HuH-7.5 (cell line): ENCODE measurements around the gene SLC7A14.

ENCODE experiments used
- DNase-seq: peaks from one replicate; pipeline ENCODE4 v3.0.0; 2011; ENCODE audit warnings: low spot score

SLC7A14 gene

DNA sequence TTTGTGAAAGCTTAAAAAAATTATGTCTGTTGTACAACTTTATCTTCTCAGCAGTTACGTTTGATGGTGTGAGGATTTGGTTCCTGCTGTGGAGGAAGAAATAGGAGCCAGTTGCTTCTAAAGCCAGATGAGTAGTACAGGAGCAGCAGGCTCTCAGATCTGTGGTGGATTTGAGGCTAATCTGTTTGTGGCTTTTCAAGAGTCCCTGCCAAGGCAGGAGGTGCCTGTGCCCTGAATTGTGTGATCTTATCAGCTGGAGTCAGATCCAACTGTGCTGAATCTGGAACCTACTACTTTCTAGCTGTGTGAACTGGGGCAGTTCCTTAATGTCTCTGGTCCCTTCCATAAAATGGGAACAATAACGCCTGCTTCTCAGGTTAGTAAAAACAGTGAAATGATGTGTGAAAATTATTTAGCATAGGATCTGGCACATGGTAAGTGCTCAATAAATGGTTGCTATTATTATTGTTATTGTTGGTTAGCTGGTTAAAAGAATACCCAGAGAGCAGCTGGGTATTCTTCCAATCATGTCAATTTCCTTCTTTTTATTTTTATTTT is 159.6 kb downstream of the SLC7A14 start:
- DNase-seq, result no peak

DNA sequence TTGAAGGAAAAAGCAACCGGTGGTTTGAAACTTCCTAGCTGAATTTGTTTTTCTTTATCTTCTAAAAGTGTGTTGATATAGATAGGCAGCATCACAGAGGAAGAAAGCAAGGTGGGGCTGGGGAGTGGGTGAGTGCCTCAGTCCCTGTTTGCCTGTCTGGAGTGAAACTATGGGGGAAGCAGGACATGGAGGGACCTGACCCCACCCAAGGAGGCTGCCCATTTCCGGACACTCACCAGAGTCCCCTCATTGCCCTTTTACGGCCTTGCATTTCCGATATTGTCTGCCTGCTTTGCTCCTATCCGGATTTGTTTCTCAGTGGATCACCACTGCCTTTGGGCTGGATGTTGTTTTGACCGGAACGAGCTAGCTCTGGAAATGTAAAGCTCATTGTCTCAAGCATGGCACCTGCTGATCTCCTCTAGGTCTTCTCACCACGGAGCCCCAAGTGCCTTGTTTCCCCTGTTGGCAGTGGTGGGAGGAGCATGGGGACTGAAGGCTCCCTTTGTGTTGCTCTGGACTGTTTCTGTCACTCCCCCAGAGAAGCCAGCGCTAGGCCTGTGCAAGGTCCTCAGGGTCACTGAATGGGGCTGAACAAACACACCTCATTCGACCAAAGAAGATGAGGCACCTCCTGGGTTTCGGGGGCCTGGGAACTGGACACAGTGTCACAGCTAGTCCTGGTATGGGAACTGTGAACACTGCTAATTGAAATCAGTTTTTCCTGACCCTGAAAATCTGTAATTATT is 160.2 kb downstream of the SLC7A14 start:
- DNase-seq, result peak; percentile 68

DNA sequence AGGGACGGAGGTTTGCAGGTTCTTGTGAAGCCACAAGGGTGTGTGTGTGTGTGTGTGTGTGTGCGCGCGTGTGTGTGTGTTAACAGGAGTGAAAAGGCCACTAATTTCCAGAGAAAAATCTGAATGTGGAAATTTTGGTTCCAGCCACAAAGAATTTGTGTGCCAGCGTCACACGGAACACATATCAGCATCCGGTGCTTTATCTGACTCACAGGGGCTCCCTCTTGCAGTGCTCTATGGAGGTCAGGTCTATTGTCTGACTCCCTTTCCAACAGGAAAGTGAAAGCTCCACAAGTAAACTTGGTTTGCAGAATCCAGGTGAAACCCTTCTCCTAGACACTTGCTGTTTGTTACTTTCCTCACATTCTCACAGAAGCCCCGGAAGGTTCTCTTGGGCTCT is 161.0 kb downstream of the SLC7A14 start:
- DNase-seq, result no peak

DNA sequence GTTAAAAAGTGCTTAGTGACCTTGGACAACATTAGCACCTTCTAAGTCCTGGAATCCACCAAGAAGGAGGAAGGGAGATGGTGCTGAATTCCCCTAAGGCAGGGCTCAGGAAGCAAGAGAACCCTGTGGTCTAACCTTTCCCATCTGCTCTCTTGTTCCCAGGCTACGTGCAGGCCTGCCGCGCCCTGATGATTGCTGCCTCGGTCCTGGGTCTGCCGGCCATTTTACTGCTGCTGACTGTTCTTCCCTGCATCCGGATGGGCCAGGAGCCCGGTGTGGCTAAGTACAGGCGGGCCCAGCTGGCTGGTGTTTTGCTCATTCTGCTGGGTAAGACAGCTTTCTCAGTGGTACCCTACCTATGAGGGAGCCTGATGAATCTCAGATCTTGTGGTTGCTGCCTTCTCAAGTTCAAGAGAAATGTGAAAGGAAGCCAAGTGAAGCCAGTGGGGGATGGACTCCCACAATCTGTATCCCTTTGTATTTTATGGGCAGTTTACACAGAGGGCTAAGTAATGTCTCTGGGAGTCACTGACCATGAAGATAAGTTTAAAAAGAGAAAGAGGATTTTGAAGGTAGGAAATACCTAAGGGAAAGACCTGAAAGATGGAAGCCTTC is 162.8 kb downstream of the SLC7A14 start:
- no peak for DNase-seq

DNA sequence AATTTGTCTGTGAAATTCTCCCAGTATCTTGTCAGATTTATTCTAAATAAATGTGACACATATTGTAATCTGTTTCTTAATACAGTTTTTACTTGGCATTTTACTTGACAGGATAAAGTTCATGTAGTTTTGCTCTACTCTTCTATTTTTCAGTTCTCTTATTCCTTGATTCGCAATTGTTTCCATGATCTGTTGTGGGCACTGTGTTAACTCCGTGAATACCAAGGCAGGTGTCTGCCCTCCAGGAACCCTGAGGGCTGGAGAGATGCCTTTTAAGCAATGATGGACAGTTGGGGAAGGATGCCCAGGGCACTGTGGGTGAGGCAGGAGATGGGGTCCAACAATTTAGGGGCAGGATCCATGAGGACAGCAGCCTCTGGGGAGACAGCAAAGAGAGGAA is 164.1 kb downstream of the SLC7A14 start:
- DNase-seq, result no peak

DNA sequence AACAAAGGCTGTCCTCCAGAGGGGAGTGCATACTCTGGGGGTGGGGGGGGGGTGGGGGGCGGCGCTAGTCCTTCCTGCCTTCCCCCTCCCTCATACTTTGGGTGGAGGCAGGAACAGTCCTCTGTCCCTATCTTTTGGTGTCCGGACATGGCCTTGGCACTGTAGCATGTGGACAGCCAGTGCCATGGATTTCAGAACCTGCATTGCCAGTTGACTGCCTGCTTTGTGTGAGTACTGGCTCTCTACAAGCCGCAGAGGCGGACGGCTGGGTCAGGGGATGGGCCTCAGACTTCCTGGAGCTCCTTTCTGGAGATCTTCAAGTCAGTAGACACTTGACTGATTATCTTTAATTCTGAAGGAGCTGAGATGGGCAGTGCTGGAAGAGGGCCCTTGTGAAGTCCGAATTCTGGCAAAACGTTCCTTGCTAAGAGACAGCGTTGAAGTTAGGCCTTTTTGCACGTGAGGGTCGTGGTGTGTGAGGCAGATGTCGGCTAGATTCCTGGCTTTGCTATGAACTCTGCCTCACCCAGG is 164.7 kb downstream of the SLC7A14 start:
- DNase-seq, result no peak

DNA sequence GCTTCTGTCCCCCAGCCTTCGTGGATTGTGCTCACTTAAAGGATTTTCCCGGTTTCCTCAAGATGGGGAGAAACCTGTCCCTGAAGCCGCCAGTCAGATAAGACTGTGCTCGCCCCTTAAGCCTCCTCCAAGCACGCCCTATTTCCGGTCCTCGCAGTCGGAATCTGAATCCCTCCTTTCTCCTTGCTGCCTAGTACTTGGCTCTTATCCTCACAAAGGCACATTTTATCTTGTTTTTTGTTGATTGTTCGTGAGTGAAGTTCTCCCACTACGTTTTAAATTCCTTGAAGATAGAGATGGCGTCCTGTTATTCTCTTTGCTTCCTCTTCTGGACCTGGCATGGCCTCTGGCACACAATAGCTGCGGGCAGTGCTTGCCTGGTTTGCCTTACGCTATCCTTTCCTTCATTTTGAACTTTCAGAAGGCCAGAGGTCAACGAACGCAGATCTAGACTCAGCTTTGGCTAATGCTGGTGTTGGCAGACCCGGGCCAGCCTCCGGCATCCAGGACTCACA is 165.5 kb downstream of the SLC7A14 start:
- no peak for DNase-seq

DNA sequence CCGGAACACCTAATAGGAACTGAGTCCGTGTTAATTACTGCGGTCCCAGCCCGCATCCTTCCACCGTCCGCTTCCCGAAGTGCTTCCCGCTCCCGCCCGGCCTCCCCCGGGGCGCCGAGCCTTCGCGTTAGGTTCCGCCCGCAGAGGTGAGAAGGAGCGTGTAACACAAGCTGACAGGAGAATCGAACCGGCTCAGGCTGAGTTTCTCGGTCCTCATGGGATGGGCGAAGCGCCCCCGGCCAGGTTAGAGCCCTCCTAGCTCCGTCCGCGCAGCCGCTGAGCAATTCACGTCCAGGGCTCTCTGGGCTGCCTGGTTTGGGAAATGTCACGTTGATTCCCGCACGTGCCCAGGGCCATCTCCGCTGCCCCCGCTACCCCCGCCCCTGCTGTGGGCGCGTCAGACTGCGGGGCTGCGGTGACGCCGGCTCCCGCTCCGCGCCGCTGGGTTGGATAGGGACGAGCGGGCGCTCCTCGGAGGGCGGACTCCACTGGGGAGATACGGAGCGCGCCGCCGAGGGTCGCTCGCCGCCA is 166.3 kb downstream of the SLC7A14 start:
- DNase-seq, result no peak

DNA sequence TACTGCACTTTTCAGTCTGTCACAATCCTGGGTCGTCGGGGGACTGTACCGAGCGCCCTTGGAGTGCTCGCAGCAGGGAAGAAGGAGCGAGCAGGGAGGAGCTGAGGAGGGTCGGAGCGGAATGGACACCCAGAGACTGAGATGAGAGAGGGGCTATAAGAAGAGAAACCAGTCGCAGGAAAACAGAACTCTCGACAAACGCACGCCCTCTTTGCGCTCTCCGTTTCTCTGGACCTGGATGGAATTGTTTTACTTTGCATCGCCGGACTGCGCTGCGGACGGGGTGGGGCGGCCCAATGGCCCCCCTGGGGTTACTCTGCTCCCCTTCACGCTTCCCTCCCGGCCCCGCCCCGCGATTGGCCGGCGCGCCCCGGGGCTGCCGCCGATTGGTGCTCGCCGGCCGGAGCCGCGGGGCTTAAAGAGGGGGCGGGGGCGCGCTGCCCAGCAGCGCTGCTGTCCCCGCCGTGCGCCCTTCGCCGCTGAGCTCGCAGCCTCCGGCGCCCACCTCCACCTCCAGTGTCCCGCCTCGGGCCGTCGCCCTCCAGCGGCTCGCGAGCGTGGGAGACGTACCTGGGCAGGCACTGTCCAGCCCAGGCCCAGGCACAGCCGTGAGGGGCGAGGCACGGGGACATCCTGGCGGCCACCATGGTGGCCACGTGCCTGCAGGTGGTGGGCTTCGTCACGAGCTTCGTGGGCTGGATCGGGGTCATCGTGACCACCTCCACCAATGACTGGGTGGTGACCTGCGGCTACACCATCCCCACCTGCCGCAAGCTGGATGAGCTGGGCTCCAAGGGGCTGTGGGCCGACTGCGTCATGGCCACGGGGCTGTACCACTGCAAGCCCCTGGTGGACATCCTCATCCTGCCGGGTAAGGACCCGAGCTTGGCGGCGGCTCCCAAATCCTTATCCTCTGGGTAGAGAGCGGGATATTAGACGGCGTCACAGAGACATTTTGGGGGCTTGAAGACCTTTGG is 167.2 kb downstream of the SLC7A14 start, which contains the start of gene CLDN11:
TSS of gene CLDN11 (plus strand) at position 447 of the 977 bp plus-strand sequence. CDS start at position 646, 199 bp downstream.
- DNase-seq, result peak; percentile 62

DNA sequence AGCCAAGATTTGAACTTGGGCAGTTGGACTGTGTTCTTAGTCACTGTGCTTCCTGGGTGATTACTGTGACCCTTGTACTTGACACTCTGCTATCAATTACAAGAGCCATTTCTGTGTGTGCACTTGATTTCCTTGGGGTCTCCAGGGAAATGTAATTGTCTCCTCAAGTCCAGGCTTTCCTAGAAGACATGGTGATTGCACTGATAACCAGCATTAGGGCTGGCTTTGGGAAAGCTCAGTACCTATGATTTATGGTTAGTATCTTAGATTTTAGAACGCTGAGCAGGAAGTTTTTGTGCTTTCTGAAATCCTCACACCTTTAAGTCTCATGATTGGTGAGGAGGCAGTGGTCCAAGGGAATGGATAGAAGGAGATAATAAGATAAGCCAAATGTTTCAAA is 168.8 kb downstream of the SLC7A14 start:
- DNase-seq, result no peak

DNA sequence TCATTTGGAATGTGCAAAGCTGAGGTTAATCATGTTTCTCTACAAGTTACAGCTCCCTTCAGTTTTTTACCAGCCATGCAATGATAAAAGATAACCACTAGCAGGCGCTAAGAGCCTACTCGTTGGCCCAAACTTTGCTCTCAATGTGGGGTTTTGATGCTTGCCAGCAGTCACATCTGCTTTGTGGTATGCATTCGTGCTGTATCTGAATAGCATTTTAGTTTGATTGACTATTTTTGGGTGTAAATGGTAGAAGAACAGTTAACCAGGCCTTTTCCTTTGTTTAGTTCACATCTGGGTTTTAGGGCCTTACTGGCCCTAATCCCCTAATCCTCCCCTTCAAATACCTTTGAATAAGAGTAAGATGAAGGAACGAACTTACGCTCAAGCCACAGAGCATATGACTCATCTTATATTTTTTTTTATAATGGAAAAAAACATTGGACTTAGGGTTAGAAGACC is 171.6 kb downstream of the SLC7A14 start:
- peak; percentile 61 for DNase-seq

DNA sequence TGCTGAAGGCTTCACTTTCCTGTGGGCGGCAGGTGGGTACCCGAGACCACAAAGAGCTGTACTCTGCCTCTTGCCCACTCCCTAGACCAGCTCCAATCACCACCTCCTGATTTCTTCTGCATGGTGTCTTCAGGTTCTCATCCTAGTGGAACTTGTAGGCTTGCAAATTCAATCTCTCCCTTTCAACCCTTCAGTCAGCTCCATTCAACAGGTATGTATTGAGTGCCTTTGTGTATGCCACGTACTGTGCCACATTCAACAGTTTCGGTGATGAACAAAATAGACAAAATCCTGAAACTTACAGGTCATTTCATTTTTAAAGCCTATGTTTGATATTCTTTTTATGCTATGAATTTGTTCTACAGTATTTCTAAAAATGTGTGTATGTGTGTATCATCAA is 172.6 kb downstream of the SLC7A14 start:
- no peak for DNase-seq

DNA sequence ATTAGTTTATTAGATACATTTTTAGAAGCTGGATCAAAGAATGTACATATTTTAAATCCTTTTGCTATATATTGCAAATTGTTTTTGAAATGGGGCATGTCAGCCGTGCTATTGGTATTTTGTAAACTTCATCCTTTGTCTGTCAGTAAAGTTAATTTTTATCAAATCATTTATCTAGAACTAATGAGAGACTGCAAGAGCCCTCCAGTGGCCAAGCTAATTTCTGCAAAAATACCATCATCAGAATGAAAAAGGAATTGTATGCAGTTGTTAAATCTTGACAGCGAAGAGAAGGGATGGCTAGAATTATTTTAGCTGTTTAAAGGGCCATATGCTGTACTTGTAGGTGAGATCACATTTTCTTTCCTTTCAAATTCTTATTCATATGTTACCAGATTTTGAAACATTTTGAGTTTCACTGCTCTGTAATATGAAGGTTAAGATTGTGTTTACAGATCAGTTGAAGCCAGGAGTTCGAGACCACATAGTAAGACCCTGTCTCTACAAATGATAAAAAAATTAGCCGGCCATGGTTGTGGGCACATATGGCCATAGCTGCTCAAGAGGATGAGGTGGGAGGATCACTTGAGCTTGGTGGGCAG is 175.3 kb downstream of the SLC7A14 start:
- no peak for DNase-seq
